K562 (cell line): ENCODE measurements around the gene EXOC6. TPM values are rescaled to one million over a fixed set of nuclear protein-coding genes. Genes with fewer than 3 reads are reported as not detected.

Source experiments
- ARID2 ChIP-seq: fragments of 450-650 bp; IDR thresholded peaks from 2 replicates; pipeline ENCODE4 v1.6.1; 2017; ENCODE audit warnings: antibody characterized with exemption, mild to moderate bottlenecking
- CEBPB ChIP-seq: fragments of 450-650 bp; IDR thresholded peaks from 2 replicates; pipeline ENCODE4 v1.6.1; 2016; ENCODE audit warnings: missing genetic modification characterization, missing compliant biosample characterization
- GTF2F1 ChIP-seq: IDR thresholded peaks from 2 replicates; pipeline ENCODE4 v1.6.1; 2011; ENCODE audit warnings: low read depth, low read length, improper control_type of control experiment
- KLF10 ChIP-seq: fragments of 250-450 bp; sonication (Bioruptor Pico); IDR thresholded peaks from 2 replicates; pipeline ENCODE4 v1.6.1; 2021; ENCODE audit warnings: matching md5 sums
- L3MBTL2 ChIP-seq: fragments of 450-650 bp; IDR thresholded peaks from 2 replicates; pipeline ENCODE4 v1.6.1; 2016; ENCODE audit warnings: mild to moderate bottlenecking, moderate library complexity
- MED1 ChIP-seq: sonication (generic); formaldehyde crosslinking; IDR thresholded peaks from 2 replicates; pipeline ENCODE4 v1.8.1; 2023; ENCODE audit warnings: missing genetic modification reagents, borderline replicate concordance
- ZC3H11A ChIP-seq: IDR thresholded peaks from 2 replicates; pipeline ENCODE4 v1.6.1; 2012; ENCODE audit warnings: low read depth, low read length, improper control_type of control experiment
- polyA plus RNA-seq, 8 experiments: library from polyadenylated mRNA; depleted of rRNA in 4 of 8; stranded (reverse) in 5 of 8; unstranded in 3 of 8; fragments of >200 nt; fragmentation: Nextera tagmentation in 2 of 8; fragmentation: Illumina TruSeq in 1 of 8; extraction: Ambion mirVana in 2 of 8; extraction: Trizol in 1 of 8; gene quantifications; 2 replicates each; pipeline versions ENCODE4 v1.2.1 to v1.2.3, GENCODE V29; 2011 to 2014; ENCODE audit warnings: inconsistent platforms in 1 of 8, missing spikeins in 1 of 8
- total RNA-seq, 7 experiments: library from RNA; depleted of rRNA in 6 of 7; stranded (reverse); fragments of >200 nt in 6 of 7; fragmentation: Illumina TruSeq in 2 of 7; extraction: Trizol in 2 of 7; gene quantifications; 2 replicates each; pipeline versions ENCODE4 v1.2.1 to v1.2.3, GENCODE V29; 2011 to 2021; ENCODE audit warnings: low replicate concordance in 1 of 7
- TF ChIP-seq, protein P1 (sequence below): fragments of 250-450 bp; sonication (Bioruptor Pico); IDR thresholded peaks from 2 replicates; pipeline ENCODE4 v1.5.0; 2020; ENCODE audit warnings: mild to moderate bottlenecking, borderline replicate concordance
- TF ChIP-seq, protein P2 (sequence below): IDR thresholded peaks from 3 replicates; pipeline ENCODE4 v1.6.1; 2011; ENCODE audit warnings: borderline replicate concordance, mild to moderate bottlenecking, moderate library complexity; ENCODE audit not compliant: insufficient read length; ENCODE audit errors: extremely low read depth
- TF ChIP-seq, protein P3 (sequence below): fragments of 250-450 bp; sonication (Bioruptor Pico); IDR thresholded peaks from 2 replicates; pipeline ENCODE4 v1.8.0; 2022; ENCODE audit warnings: moderate library complexity, mild to moderate bottlenecking, inconsistent platforms
- TF ChIP-seq, protein P4 (sequence below): fragments of 250-450 bp; sonication (Bioruptor Pico); IDR thresholded peaks from 2 replicates; pipeline ENCODE4 v1.8.0; 2022; ENCODE audit warnings: inconsistent platforms
- TF ChIP-seq, protein P5 (sequence below), 2 experiments: fragments of 450-650 bp; IDR thresholded peaks; 2 replicates each; pipeline ENCODE4 v1.6.1; 2016

Gene EXOC6
- total and polyA plus RNA-seq, 9 of the 15 experiments (the other 6 are each of a cell fraction or from before 2014, with no cell fraction given) = 13.9 to 42.8 (median 24.9) TPM

DNA sequence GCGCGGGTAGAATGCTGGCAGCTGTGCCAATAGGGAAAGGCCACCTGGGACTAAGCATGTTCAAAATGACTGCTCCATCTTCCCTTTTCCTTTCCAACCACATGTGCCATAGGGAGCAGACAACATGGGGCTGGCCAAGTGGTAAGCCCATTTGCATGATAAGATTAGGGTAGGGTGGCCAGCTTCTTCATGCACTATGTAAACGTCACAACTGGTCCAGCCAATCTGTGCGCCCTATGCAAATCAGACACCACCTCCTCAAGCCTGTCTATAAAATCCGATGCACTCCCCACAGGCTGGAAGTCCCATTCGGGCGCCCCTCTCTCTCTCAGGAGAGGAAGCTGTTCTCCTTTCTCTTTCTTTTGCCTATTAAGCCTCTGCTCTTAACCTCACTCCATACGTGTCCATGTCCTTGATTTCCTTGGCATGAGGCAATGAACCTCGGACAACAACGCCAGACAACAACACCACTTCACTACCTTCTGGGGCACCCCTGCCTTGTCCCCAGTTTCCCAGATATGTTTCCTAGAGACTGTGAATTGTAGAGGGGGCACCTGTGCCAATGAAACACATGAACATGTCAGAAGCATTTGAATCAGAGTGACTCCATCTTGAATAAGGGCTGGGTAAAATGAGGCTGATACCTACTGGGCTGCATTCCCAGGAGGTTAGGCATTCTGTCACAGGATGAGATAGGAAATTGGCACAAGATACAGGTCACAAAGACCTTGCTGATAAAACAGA lies 19.1 kb upstream of the EXOC6 start (continued):
- TF ChIP-seq, protein P1, sequence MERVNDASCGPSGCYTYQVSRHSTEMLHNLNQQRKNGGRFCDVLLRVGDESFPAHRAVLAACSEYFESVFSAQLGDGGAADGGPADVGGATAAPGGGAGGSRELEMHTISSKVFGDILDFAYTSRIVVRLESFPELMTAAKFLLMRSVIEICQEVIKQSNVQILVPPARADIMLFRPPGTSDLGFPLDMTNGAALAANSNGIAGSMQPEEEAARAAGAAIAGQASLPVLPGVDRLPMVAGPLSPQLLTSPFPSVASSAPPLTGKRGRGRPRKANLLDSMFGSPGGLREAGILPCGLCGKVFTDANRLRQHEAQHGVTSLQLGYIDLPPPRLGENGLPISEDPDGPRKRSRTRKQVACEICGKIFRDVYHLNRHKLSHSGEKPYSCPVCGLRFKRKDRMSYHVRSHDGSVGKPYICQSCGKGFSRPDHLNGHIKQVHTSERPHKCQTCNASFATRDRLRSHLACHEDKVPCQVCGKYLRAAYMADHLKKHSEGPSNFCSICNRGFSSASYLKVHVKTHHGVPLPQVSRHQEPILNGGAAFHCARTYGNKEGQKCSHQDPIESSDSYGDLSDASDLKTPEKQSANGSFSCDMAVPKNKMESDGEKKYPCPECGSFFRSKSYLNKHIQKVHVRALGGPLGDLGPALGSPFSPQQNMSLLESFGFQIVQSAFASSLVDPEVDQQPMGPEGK (CRISPR knock-in tag) = 0 out of 2 replicates have a peak, but pooled peaks have one; percentile 59
- TF ChIP-seq, protein P2, sequence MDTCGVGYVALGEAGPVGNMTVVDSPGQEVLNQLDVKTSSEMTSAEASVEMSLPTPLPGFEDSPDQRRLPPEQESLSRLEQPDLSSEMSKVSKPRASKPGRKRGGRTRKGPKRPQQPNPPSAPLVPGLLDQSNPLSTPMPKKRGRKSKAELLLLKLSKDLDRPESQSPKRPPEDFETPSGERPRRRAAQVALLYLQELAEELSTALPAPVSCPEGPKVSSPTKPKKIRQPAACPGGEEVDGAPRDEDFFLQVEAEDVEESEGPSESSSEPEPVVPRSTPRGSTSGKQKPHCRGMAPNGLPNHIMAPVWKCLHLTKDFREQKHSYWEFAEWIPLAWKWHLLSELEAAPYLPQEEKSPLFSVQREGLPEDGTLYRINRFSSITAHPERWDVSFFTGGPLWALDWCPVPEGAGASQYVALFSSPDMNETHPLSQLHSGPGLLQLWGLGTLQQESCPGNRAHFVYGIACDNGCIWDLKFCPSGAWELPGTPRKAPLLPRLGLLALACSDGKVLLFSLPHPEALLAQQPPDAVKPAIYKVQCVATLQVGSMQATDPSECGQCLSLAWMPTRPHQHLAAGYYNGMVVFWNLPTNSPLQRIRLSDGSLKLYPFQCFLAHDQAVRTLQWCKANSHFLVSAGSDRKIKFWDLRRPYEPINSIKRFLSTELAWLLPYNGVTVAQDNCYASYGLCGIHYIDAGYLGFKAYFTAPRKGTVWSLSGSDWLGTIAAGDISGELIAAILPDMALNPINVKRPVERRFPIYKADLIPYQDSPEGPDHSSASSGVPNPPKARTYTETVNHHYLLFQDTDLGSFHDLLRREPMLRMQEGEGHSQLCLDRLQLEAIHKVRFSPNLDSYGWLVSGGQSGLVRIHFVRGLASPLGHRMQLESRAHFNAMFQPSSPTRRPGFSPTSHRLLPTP = no peak
- peak; percentile 44; the same call in 1 of the 2 replicates for TF ChIP-seq L3MBTL2
- TF ChIP-seq, protein P3, sequence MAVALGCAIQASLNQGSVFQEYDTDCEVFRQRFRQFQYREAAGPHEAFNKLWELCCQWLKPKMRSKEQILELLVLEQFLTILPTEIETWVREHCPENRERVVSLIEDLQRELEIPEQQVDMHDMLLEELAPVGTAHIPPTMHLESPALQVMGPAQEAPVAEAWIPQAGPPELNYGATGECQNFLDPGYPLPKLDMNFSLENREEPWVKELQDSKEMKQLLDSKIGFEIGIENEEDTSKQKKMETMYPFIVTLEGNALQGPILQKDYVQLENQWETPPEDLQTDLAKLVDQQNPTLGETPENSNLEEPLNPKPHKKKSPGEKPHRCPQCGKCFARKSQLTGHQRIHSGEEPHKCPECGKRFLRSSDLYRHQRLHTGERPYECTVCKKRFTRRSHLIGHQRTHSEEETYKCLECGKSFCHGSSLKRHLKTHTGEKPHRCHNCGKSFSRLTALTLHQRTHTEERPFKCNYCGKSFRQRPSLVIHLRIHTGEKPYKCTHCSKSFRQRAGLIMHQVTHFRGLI (CRISPR knock-in tag) = no peak
- TF ChIP-seq ZC3H11A = no peak
- no peak for TF ChIP-seq KLF10 (CRISPR knock-in tag)
- no peak for TF ChIP-seq CEBPB (tag)
- TF ChIP-seq ARID2 = no peak
- TF ChIP-seq MED1 (CRISPR knock-in tag) = no peak
- TF ChIP-seq, protein P4, sequence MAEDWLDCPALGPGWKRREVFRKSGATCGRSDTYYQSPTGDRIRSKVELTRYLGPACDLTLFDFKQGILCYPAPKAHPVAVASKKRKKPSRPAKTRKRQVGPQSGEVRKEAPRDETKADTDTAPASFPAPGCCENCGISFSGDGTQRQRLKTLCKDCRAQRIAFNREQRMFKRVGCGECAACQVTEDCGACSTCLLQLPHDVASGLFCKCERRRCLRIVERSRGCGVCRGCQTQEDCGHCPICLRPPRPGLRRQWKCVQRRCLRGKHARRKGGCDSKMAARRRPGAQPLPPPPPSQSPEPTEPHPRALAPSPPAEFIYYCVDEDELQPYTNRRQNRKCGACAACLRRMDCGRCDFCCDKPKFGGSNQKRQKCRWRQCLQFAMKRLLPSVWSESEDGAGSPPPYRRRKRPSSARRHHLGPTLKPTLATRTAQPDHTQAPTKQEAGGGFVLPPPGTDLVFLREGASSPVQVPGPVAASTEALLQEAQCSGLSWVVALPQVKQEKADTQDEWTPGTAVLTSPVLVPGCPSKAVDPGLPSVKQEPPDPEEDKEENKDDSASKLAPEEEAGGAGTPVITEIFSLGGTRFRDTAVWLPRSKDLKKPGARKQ (CRISPR knock-in tag) = no peak
- TF ChIP-seq GTF2F1 = peak; percentile 78; the same call in 1 of the 2 replicates
- TF ChIP-seq, protein P5, sequence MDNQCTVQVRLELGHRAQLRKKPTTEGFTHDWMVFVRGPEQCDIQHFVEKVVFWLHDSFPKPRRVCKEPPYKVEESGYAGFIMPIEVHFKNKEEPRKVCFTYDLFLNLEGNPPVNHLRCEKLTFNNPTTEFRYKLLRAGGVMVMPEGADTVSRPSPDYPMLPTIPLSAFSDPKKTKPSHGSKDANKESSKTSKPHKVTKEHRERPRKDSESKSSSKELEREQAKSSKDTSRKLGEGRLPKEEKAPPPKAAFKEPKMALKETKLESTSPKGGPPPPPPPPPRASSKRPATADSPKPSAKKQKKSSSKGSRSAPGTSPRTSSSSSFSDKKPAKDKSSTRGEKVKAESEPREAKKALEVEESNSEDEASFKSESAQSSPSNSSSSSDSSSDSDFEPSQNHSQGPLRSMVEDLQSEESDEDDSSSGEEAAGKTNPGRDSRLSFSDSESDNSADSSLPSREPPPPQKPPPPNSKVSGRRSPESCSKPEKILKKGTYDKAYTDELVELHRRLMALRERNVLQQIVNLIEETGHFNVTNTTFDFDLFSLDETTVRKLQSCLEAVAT (IDR thresholded peaks at IDR 0.05) = peak; percentile 88 to 89
